Natural killer cell (primary cell): ENCODE measurements around the gene CDH5. TPM values are rescaled to one million over a fixed set of nuclear protein-coding genes. Genes with fewer than 3 reads are reported as not detected.

Experiments
- ATAC-seq, 3 donors: fragments of 150-1000 bp in 2 of 3; fragments of 200-7000 bp in 1 of 3; cut with Tn5 transposase; 1 replicate in 1 of 3; 2 replicates in 2 of 3; pipeline ENCODE4 v1.10.0; 2021; ENCODE audit warnings: mild to moderate bottlenecking in 2 of 3, moderate library complexity in 2 of 3
- DNase-seq, 2 donors: peaks; one replicate each; pipeline versions ENCODE4 v3.0.0 to v3.0.0-alpha.2; 2013 to 2021; ENCODE audit warnings: mixed read lengths in 1 of 2
- H3K27ac ChIP-seq: one replicate; pipeline ENCODE4 v1.5.1; 2013; ENCODE audit warnings: mild to moderate bottlenecking, low read length
- H3K27me3 ChIP-seq: one replicate; pipeline ENCODE4 v1.6.1; 2013; ENCODE audit warnings: low read length; ENCODE audit not compliant: control insufficient read depth, insufficient read depth
- H3K36me3 ChIP-seq: one replicate; pipeline ENCODE4 v1.6.1; 2013; ENCODE audit warnings: low read length; ENCODE audit not compliant: control insufficient read depth, insufficient read depth
- H3K4me1 ChIP-seq: one replicate; pipeline ENCODE4 v1.6.1; 2013; ENCODE audit warnings: low read length; ENCODE audit not compliant: control insufficient read depth, insufficient read depth
- H3K4me3 ChIP-seq: one replicate; pipeline ENCODE4 v1.5.1; 2013; ENCODE audit warnings: low read length
- H3K9me3 ChIP-seq: one replicate; pipeline ENCODE4 v1.6.1; 2013; ENCODE audit warnings: low read length; ENCODE audit not compliant: control insufficient read depth, insufficient read depth
- H3K27ac Mint-ChIP-seq, 2 donors: one replicate each; pipeline ENCODE4 v1.8.0; 2022; ENCODE audit warnings: mild to moderate bottlenecking in 2 of 2, mixed read lengths in 2 of 2, moderate library complexity in 1 of 2
- H3K27me3 Mint-ChIP-seq, 2 donors: one replicate each; pipeline ENCODE4 v1.8.0; 2022; ENCODE audit warnings: low read depth in 2 of 2, mixed read lengths in 2 of 2
- H3K36me3 Mint-ChIP-seq: one replicate; pipeline ENCODE4 v1.8.0; 2022; ENCODE audit warnings: mixed read lengths
- H3K4me1 Mint-ChIP-seq, 2 donors: one replicate each; pipeline ENCODE4 v1.8.0; 2022; ENCODE audit warnings: mixed read lengths in 2 of 2
- H3K4me3 Mint-ChIP-seq: one replicate; pipeline ENCODE4 v1.8.0; 2022; ENCODE audit warnings: mild to moderate bottlenecking, moderate library complexity, mixed read lengths
- H3K9me3 Mint-ChIP-seq, 2 donors: one replicate each; pipeline ENCODE4 v1.8.0; 2022; ENCODE audit warnings: mixed read lengths in 2 of 2
- CTCF ChIP-seq: fragments of 200-600 bp; IDR thresholded peaks from one replicate; pipeline ENCODE4 v1.8.0; 2022; ENCODE audit warnings: antibody characterized with exemption
- WGBS: methylation state at CpG from one replicate; pipeline ENCODE4 v1.1.7; 2013; ENCODE audit warnings: missing lambda C conversion rate; ENCODE audit not compliant: insufficient coverage; 5-methylcytosine and 5-hydroxymethylcytosine counted together
- intact Hi-C: fragments of 100-400 bp; cut with micrococcal nuclease; formaldehyde crosslinking; loops from one replicate; pipeline ENCODE4 v1.14.2; 2022
- total RNA-seq, 4 donors: library from RNA; stranded (reverse); fragments of 120-200 nt in 1 of 4; gene quantifications; one replicate each; pipeline versions ENCODE4 v1.2.3 to v1.2.4, GENCODE V29; 2013 to 2022

The CDH5 gene
- total RNA-seq, 3 donors from 2014 or later (not counting 1 experiment from before 2014, with no cell fraction given) = not detected

- H3K27me3 ChIP-seq = peaks cover 26% of the 10 kb centered on the region
- peaks cover 0 to 4% of the 10 kb centered on the region in 2 donors for H3K4me1 Mint-ChIP-seq
- no peaks in the 10 kb centered on the region for H3K36me3 ChIP-seq
- H3K27ac ChIP-seq = no peak overlapping the region
- intact Hi-C loops = no loop called here
- no peak overlapping the region for H3K4me3 Mint-ChIP-seq
- H3K9me3 ChIP-seq = no peaks in the 10 kb centered on the region
- no peaks in the 10 kb centered on the region for H3K36me3 Mint-ChIP-seq
- 89% methylated on average over 2 of the region's 3 CpGs for WGBS
- TF ChIP-seq CTCF = no peak
- no peak overlapping the region for H3K4me3 ChIP-seq
- H3K27me3 Mint-ChIP-seq = peaks cover 52 to 60% of the 10 kb centered on the region in 2 donors
- no peaks in the 10 kb centered on the region for H3K9me3 Mint-ChIP-seq
- DNase-seq (no peak), ATAC-seq (no peak)
- no peak overlapping the region for H3K27ac Mint-ChIP-seq
- H3K4me1 ChIP-seq = peaks cover 12% of the 10 kb centered on the region
Observed at GRCh38 chr16:66430214-66430613, 63.7 kb downstream of the CDH5 start.

GRCh38 chr16:66431760-66432159 lies 65.3 kb downstream of the CDH5 start:
- H3K27me3 Mint-ChIP-seq = peaks cover 41 to 44% of the 10 kb centered on the region in 2 donors
- no peaks in the 10 kb centered on the region for H3K9me3 Mint-ChIP-seq
- intact Hi-C loops = no loop called here
- H3K27ac Mint-ChIP-seq = no peak overlapping the region
- H3K27me3 ChIP-seq = peaks cover 17% of the 10 kb centered on the region
- no peaks in the 10 kb centered on the region for H3K36me3 ChIP-seq
- no peaks in the 10 kb centered on the region for H3K9me3 ChIP-seq
- H3K36me3 Mint-ChIP-seq = no peaks in the 10 kb centered on the region
- no peak overlapping the region for H3K4me3 Mint-ChIP-seq
- TF ChIP-seq CTCF = no peak
- peaks cover 0 to under 1% of the 10 kb centered on the region in 2 donors for H3K4me1 Mint-ChIP-seq
- 94% methylated on average over 7 of the region's 8 CpGs for WGBS
- ATAC-seq (no peak), DNase-seq (no peak)
- peaks cover 8% of the 10 kb centered on the region for H3K4me1 ChIP-seq
- no peak overlapping the region for H3K4me3 ChIP-seq
- H3K27ac ChIP-seq = no peak overlapping the region

- no peak for TF ChIP-seq CTCF
- Histone ChIP-seq H3K27ac (no peak overlapping the region), H3K36me3 (no peaks in the 10 kb centered on the region), H3K4me1 (peaks cover 7% of the 10 kb centered on the region), H3K9me3 (no peaks in the 10 kb centered on the region), H3K27me3 (peaks cover 16% of the 10 kb centered on the region), H3K4me3 (no peak overlapping the region)
- H3K36me3 Mint-ChIP-seq = no peaks in the 10 kb centered on the region
- ATAC-seq (no peak), DNase-seq (no peak)
- peaks cover 41 to 43% of the 10 kb centered on the region in 2 donors for H3K27me3 Mint-ChIP-seq
- WGBS = 80% methylated on average over 5 of the region's 5 CpGs
- intact Hi-C loops = no loop called here
- no peak overlapping the region for H3K4me3 Mint-ChIP-seq
- no peaks in the 10 kb centered on the region for H3K4me1 Mint-ChIP-seq
- no peak overlapping the region for H3K27ac Mint-ChIP-seq
- H3K9me3 Mint-ChIP-seq = no peaks in the 10 kb centered on the region
Observed at GRCh38 chr16:66432429-66432828, 65.9 kb downstream of the CDH5 start.
